GOT3 (cell line): ENCODE results near the gene CXCL13.
"Not testable (repeated sequence)": the region's sequence is repeated elsewhere in the genome, so short reads cannot be mapped to it uniquely, and the experiment has no call there.

Experiments
- DNase-seq: peaks from one replicate; lab custom pipeline; 2025; ENCODE audit warnings: mixed read lengths; lab: John Stamatoyannopoulos, UW

Gene CXCL13, protein sequence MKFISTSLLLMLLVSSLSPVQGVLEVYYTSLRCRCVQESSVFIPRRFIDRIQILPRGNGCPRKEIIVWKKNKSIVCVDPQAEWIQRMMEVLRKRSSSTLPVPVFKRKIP

GRCh38 chr4:77605210-77605902 lies at the start of gene CXCL13:
Gene CXCL13, plus strand, starts transcription at chr4:77605820. Its CDS starts 46 bp downstream, at chr4:77605866.
- no peak for DNase-seq

- no peak for DNase-seq
Measured at GRCh38 chr4:77560170-77560569, 45.5 kb upstream of the CXCL13 start.

DNA sequence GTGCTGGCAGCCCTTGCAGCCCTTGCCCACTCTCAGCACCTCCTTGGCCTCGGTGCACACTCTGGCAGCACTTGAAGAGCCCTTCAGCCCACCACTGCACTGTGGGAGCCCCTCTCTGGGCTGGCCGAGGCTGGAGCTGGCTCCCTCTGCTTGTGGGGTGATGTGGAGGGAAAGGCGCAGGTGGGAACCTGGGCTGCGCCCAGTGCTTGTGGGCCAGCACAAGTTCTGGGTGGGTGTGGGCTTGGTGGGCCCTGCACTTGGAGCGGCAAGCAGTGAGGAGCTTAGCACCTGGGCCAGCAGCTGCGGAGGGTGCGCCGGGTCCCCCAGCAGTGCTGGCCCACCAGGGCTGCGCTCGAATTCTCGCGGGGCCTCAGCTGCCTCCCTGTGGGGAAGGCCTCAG lies 43.9 kb upstream of the CXCL13 start:
- not testable (repeated sequence) for DNase-seq

DNA sequence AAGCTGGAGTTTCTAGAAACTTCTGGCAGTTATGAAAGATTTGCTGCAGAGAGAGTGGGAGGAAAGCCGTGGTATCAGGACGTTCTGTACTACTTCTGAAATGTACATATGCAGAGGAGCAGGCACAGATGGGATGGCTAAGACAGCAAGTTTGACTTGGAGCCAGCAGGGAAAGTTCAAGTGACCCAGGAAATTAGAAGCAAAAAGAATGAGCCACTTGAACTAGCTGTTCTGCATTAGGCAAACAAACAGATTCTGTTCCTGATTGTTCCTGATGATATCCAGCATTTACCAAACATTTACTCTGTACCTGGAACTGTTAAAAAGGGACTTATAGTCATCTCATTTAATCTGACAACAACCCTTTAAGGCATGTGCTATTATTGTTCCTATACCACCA lies 41.4 kb upstream of the CXCL13 start:
- DNase-seq, result no peak

GRCh38 chr4:77566148-77566547 lies 39.5 kb upstream of the CXCL13 start:
- DNase-seq, result no peak

GRCh38 chr4:77567549-77567948 lies 38.1 kb upstream of the CXCL13 start:
- DNase-seq, result no peak

DNA sequence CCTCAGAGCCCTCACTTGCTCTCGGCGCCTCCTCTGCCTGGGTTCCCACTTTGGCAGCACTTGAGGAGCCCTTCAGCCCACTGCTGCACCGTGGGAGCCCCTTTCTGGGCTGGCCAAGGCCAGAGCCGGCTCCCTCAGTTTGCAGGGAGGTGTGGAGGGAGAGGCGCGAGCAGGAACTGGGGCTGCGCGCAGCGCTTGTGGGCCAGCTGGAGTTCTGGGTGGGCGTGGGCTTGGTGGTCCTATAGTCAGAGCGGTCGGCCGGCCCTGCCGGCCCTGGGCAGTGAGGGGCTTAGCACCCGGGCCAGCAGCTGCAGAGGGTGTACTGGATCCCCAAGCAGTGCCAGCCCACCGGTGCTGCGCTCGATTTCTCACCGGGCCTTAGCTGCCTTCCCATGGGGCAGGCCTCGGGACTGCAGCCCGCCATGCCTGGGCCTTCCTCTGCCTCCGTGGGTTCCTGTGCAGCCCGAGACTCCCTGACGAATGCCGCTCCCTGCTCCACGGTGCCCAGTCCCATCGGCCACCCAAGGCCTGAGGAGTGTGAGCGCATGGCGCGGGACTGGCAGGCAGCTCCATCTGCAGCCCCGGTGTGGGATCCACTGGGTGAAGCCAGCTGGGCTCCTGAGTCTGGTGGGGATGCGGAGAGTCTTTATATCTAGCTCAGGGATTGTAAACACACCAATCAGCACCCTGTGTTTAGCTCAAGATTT lies 35.0 kb upstream of the CXCL13 start:
- not testable (repeated sequence) for DNase-seq

- no peak for DNase-seq
Measured at GRCh38 chr4:77576351-77576750, 29.3 kb upstream of the CXCL13 start.

DNA sequence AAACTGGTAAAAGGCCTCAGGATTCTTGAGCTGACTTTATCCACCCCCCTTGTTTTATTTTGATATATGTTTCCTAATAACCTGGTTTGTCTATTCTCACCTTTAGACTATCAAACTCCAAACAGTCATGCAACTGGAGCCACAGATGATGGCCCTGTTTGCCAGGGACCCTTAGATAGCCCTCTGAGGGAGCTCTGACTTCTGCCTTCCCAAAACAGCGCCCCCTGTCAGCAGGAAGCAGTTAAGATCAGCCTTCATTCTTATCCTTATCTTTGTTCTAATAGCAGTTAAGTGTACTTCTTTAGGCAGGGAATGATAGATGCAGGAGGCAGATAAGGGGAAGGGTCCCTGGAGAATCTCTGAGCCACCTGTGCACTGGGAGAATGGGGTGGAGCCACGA lies 27.5 kb upstream of the CXCL13 start:
- no peak for DNase-seq

DNA sequence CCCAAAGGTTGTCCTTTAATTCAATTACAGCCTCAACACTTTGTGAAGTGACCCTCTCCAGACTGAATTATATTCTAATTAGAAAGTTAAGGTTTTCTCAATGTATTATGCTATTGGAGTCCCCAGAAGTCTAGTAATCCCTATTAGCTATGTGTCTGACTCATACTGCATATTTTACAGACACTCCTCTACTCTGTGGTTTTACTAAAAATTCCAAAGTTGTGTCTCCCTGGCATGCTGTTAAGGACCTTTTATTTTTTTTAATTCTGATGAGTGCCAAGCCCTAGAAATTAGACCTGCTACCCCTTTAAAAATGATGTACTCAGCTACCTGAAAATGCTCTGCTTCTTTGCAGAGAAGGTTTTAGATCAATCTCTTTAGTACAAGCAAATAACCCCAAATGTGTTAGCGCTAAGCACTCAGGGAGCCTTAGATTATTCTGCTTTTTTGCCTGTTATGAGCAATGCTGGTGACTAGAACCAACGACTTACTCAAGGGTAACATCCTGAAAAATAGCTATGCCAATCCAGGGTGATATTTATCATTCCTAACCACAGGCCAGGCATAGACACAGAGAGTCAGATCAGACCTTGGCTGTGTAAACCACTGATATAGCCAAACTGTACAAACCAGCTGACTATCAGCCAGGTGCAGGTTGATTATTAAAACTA lies 26.1 kb upstream of the CXCL13 start:
- no peak for DNase-seq

DNA sequence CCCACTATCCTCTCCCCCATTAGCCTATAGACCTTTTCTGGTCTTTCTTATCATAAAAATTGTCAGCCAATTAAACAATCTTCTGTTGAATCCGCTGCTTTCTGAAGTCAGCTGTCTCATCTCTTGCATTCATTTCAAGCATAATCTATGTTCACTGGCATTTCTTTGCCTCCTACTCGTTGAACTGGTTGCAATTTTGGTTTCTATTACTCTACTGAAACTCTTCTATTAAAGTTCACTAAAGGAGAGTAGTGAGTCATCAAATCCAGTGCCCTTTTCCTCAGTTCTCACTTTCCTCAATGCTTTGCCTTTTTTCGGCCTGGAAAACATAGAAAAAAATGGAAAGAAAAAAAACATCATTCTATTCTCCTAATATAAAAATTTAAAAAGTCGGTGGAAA lies 23.9 kb upstream of the CXCL13 start:
- no peak for DNase-seq

GRCh38 chr4:77582156-77582555 lies 23.5 kb upstream of the CXCL13 start:
- DNase-seq, result no peak

- no peak for DNase-seq
Measured at GRCh38 chr4:77582711-77583110, 22.9 kb upstream of the CXCL13 start.

GRCh38 chr4:77586951-77587383 lies 18.7 kb upstream of the CXCL13 start:
- DNase-seq, result no peak

- DNase-seq, result no peak
Measured at GRCh38 chr4:77590482-77590881, 15.1 kb upstream of the CXCL13 start.

- no peak for DNase-seq
Measured at GRCh38 chr4:77591532-77591931, 14.1 kb upstream of the CXCL13 start.

GRCh38 chr4:77593101-77593500 lies 12.5 kb upstream of the CXCL13 start:
- no peak for DNase-seq

GRCh38 chr4:77593993-77594392 lies 11.6 kb upstream of the CXCL13 start:
- no peak for DNase-seq

DNA sequence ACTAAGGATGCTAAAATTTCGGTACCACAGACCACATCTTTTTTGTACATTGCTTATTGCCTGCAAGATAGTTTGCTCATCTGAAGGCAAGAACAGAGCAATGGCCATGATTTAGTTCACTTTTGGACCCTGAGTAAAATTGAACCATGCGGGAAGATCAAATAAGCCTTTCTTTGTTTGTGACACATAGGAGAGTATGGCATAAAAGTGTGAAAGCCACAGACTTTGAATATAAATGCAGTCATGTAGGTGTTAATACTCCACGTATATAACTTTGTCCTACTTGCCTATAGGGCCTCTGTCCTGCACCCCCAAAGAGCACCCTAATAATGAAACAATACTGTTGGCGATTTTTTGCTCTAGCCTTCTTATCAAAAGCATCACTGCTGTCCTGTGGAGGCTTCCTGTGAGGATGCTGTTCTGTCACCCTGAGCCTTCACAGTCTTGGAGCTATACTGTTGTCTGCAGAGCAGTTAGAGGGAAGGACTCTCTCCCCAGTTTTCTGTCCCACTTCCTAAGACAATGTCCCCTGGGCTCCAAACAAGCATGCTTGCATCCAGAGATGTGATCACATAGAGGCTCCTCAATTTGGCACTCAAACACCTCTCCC lies 10.2 kb upstream of the CXCL13 start:
- no peak for DNase-seq

- no peak for DNase-seq
Measured at GRCh38 chr4:77599378-77599777, 6.2 kb upstream of the CXCL13 start.

DNA sequence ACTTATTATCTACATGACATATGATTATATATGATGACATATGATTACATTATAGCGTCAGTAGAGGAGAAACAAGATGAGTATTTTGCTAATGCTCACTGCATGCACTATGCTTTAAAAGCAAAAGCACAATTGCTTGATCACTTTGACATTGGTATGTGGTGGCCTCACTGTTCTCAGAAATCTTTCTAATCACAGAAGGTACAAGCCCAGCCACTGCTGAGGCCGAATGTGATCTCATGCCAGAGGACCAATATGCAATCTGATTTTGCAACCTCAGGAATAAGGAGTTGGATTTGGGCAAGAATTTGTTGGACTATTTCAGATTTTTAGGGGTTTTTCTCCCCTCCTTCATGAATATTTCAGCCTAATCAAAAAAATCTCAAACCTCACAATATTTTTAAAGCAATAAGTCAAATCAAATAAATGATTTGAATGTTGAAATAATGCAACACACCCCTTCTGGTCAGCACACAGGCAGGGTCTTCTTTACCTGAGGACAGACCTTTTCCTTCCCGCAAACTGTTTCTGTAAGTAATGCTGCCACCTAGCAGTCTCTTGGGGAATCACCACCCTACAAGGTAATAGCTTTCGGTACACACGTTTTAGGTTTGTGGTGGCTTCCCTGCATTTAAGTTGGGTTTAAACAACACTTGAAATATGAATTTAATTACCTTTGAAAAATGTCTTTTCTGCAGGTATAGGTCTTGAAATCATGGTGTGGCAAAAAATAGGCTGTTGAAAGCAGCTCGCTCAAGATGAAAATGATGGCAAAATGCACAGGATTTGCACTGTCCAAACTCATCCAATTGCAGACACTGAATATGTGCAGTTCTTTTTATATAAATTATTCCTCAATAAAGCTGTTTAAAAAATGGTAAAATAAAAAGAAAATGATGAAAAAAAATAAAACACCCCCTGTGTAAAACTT lies 4.8 kb upstream of the CXCL13 start:
- DNase-seq, result no peak
